ENCODE measurements around the gene SLC38A10.

The SLC38A10 gene

GRCh38 chr17:81222906-81223761, 72.0 kb downstream of the SLC38A10 start, which contains the start of gene CEP131:
Gene CEP131, minus strand, starts transcription at chr17:81222965. Its CDS starts 2,909 bp downstream, at chr17:81220056.
- DNase-seq, result peak; percentile 98 to 99

GRCh38 chr17:81222620-81222905, 72.5 kb downstream of the SLC38A10 start:
- DNase-seq, result no peak

DNA sequence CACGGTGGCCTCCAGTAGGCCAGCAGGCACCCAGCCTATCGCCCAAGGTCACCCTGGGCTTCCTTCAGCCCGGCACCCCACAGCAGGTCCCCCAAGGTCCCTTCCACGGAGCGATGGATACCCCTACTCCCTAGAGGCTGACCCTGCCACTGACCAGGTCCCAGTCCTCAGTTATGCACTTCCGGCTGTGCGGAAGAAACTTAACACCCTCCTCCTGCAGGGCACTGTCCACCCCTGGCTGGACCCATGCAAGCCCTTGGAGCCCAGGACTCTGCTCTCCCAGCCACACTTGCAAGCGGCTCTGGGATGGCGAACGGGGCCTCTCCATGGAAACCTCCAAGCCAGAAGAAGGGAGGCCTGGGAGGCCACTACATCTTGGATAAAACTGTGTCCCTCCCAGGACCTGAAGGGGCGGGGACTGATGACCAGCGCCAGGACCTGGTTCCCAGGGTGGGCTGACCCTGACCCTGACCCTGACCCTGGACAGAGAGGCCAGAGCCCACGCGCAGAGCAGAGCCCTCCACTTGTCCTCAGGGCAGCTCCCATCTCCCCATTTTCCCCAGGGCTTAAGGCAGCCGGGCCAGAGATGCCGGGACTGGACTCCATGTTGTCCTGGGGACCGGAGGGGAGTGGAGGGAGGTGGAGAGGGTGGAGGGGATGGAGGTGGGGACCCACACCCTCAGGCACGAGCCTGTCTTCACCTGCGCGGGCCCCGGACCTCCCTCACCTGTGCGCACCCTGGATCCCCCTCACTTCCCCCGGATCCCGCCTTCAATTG, 73.1 kb downstream of the SLC38A10 start:
- no peak for DNase-seq

GRCh38 chr17:81221371-81221841, 73.7 kb downstream of the SLC38A10 start:
- DNase-seq, result no peak

DNA sequence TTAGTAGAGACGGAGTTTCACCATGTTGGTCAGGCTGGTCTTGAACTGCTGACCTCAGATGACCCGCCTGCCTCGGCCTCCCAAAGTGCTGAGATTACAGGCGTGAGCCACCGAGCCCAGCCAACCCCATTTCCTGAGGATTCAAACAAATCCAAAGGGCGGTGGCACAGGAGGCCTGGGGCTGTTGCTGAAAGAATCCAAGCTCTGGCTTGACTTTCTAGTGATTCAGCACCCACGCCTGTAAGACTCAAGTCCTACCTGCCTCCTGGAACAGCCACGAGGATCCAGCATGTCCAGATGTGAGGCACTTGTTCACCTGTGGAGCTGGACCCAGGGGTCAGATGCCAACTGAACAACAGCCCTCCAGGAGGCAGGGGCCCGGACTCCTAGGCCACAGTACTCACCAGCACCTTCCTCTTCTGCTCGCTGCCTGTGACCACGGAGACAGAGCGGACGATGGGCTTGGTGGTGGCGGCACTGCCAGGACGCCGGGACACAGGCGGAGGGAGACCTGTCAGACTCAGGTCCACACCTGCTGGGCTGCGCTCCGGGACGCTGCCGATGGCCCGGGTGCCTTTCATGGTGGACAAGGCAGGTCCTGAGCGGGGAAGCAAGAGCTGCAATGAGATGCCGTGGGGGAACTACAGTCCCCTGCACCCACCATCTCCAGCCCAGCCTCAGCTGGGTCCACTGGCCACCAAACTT, 75.5 kb downstream of the SLC38A10 start:
- DNase-seq, result no peak

GRCh38 chr17:81218991-81219390, 76.1 kb downstream of the SLC38A10 start:
- no peak for DNase-seq

DNA sequence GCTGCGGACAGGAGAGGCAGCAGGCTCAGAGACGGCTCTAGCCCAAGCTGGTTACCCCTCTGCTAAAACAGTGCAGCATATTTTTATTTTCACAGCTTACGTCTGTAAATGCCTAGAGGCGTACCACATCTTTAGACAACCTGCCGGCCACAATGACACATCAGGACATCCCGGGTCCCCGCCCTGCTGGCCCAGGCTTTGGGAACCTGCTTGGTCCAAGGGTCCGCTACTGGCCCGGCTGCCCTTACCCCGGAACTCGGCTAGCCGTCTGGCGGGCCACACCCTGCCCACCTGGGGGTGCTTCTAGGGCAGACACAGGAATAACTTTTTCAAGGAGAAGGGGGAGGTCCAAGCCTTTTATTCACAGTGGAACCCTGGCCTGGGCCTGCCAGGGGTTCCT, 76.6 kb downstream of the SLC38A10 start:
- DNase-seq, result no peak

GRCh38 chr17:81217491-81217890, 77.6 kb downstream of the SLC38A10 start:
- DNase-seq, result no peak

DNA sequence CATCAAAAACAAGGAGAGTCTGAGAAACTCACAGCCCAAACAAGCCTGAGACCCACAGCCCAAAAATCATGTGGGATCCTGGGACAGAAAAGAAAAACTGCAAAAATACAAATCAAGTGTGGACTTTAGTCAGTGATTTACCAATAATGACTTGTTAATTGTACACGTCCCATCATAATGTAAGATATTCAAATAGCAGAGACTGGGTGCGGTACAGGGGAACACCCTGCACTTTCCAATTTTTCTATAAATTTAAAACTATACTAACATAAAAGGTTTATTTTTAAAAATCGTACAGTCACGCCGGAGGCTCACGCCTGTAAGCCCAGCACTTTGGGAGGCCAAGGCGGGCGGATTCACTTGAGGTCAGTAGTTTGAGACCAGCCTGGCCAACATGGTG, 81.1 kb downstream of the SLC38A10 start:
- no peak for DNase-seq

GRCh38 chr17:81212365-81212764, 82.7 kb downstream of the SLC38A10 start:
- no peak for DNase-seq

GRCh38 chr17:81210868-81211267, 84.2 kb downstream of the SLC38A10 start:
- DNase-seq, result no peak

GRCh38 chr17:81210466-81210865, 84.6 kb downstream of the SLC38A10 start:
- DNase-seq, result no peak

- DNase-seq, result no peak
These were observed 86.0 kb downstream of the SLC38A10 start for GRCh38 chr17:81209141-81209540.

- DNase-seq, result no peak
These were observed 86.5 kb downstream of the SLC38A10 start for GRCh38 chr17:81208651-81209050.

DNA sequence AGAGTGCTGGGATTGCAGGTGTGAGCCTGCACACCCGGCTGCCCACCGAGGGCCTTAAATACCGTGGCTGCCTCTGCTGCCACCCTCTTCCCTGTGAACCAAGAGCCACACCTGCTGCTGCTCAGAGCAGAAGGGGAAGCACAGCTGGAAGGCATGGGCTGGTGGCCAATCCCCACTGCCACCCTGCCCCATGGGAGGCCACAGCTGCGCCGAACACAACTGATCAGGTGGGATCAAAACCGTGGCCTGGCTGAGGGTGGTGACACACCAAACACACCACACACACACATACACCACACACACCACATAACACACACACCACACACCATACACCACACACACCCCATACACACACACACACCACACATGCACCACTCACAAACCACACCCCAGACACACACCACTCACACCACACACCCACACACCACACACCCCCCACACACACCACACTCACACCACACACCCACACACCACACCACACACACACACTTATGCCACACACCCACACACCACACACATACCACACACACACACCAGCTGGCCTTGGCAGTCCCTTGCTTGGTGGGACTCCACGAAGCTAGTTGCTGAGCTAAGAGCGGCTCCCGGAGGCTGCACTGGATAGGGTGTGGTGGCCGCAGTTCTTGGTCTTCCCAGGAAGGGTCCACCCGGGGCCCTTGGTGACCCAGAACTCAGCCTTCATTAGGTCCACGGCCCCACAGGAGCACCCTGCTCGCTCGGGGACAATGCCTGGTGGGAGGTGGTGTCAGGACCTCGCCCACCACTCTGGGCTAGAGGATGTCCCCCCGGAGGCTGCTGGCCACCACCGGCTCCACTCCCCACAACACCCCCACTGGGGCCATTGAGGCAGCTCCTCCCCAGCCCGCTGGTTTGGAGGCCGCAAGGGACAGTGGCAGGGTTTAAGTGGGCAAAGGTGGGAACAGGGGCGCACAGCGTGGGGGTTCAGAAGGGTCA, 87.2 kb downstream of the SLC38A10 start:
- DNase-seq, result no peak

DNA sequence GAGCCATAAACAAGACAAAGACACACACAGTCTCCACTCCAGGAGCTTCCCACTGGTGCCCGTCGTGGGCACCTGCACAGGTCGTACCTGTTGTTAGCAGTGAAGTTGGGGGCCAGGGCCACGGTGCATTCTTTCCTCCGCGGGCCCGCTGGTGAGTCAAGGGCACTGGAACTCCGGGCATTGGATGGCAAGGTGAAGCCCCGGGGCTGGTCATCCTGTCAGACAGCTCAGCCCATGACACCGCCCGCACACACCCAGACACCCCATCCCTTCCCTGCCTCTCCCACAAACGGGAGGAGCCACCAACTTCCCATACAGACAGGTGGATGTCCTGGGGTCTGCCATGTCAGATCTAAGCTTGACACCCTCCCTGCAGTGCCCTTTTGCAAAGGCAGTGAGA, 88.5 kb downstream of the SLC38A10 start:
- no peak for DNase-seq

- DNase-seq, result no peak
These were observed 88.9 kb downstream of the SLC38A10 start for GRCh38 chr17:81206166-81206565.

DNA sequence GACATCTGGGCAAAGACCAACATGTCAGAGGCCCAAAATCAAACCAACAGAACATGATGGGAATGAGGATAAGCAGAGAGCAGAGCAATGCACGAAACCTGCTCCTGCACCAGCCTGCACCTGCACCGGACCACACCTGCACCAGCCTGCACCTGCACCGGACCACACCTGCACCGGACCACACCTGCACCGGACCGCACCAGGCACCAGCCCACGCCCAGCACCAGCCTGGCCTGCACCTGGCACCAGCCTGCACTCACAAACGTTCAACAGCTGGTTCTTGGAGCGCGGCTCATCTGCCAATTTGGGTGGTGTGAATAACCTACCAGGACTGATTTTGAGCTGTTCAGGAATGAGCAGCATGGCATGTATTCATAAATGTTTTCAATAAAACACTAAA, 90.5 kb downstream of the SLC38A10 start:
- DNase-seq, result no peak

DNA sequence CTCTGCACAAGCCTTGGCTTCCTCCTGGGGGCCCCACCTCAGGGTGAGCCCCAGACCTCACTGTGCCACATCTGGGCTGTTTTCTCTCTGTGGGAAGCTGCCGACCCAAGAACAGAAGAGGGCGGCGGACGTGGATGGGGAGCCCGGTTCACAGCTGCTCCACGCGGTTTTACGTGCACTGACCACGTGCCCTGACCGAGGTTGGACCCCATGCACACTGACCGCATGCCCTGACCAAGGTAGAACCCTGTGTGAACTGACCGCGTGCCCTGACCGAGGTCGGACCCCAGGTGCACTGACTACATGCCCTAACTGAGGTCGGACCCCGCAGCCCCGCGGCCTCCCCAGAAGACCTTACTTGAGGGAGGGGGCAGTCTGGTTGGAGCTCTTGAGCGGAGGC, 92.0 kb downstream of the SLC38A10 start:
- no peak for DNase-seq

DNA sequence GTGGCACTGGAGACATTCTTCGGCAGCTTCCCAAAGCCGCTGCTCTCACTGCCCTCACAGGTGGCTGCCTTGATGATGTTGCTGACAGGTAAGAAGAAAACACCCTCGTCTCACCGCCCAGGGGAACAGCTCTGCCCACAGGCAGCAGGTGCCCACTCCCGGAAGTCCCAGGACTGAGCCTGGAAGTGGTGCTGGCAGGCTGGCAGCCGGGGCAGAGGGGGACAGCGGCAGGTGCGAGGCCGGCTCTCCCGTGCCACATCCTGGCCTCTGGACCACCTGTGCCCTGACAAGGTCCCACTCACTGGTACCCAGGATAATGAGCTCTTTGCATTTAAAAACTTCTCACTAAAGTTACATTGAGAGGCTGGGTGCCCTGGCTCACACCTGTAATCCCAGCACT, 92.8 kb downstream of the SLC38A10 start:
- no peak for DNase-seq

- DNase-seq, result no peak
These were observed 94.2 kb downstream of the SLC38A10 start for GRCh38 chr17:81200695-81201580.
